Effector CD8-positive, alpha-beta T cell (primary cell): ENCODE results near the gene GNAS-AS1.

Experiments used
- DNase-seq: peaks from one replicate; lab custom pipeline; 2025; lab: John Stamatoyannopoulos, UW

Gene GNAS-AS1

GRCh38 chr20:58884966-58885365 lies 34.3 kb upstream of the GNAS-AS1 start:
- DNase-seq, result no peak

- DNase-seq, result no peak
Observed at GRCh38 chr20:58883241-58883691, 32.6 kb upstream of the GNAS-AS1 start.

- DNase-seq, result no peak
Observed at GRCh38 chr20:58882704-58883089, 32.0 kb upstream of the GNAS-AS1 start.

GRCh38 chr20:58880994-58881752 lies 30.5 kb upstream of the GNAS-AS1 start:
- no peak for DNase-seq

GRCh38 chr20:58880441-58880840 lies 29.7 kb upstream of the GNAS-AS1 start:
- no peak for DNase-seq

DNA sequence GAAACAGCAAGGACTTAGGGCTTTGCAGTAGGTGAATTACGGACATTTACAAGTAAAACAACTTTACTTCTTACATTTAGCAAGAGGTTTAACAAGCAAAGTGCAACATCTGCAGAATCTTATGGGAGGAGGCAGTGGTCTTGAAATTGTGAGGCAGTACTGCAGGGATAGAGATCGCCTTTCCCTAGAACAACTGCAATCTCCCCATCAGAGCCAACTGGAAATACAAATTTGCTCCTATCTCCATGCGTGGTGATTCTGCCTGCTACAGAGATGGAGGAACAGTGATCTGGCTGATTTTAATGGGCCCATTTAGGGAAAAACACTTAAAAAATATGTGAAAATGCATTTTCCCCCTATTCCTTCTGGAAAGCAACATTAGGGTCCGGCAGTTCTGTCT lies 27.7 kb upstream of the GNAS-AS1 start:
- no peak for DNase-seq

DNA sequence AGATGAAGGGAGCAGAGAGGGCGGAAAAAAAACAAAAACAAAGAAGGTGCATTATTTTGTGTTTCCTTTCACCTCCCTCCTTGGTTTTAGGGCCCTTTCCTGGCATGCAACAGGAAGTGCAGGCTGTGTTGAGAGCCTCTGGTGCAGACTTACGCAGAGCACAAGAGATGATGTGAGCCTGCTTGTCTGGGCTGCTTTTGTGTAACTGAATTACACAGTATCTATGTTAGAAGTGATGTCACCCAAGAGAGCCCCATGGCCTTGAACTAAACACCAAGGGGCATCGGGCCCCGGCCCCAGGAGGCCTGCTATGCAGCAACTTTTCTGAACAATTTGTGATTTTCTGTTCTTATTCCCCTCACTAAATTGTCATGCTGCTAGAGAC lies 27.3 kb upstream of the GNAS-AS1 start:
- no peak for DNase-seq

DNA sequence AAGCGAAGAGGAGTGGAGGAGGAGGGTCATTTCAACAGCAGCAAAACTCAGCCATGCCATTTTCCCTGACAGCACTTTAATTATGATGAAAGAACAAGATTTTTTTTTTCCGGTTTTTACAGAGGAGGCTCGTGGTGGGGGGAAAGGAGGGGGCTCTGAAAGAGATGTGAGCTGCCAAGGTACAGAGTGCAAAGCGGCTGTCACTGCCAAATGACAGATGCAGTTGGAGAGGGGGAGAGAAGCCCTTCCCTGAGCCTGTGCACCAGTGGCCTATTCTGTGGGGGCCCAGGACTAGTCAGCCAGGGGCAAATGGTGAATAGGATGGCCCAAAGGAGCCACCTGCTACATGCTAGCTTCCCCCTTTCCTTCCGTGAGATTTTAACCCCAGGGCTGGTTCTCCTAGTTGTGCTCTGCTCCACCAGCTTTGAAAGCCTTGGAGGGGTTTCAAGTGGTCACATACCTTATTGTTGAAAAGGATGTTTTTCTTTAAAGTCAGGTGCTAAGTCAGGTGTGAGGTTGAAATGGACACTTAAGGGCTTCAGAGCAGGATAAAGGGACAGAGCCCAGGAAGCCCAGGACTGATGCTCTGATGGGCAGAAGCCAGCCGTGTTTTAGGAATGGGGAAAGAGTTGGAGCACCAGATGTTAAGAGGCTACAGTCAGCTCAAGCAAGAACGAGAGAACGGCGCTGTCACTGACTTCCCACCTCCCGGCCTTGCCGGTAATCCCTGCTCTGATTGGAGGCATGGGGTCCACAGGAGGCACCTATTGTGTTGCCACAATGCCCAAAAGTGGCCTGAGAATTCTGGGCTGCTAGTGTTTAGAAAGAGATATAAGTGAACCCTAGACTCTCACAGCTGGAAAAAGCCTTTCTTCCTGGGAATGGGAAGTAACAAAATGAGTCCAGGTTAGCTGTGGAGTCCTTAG lies 26.6 kb upstream of the GNAS-AS1 start:
- DNase-seq, result no peak

GRCh38 chr20:58876437-58876836 lies 25.7 kb upstream of the GNAS-AS1 start:
- no peak for DNase-seq

GRCh38 chr20:58875541-58876134 lies 24.9 kb upstream of the GNAS-AS1 start:
- DNase-seq, result no peak

DNA sequence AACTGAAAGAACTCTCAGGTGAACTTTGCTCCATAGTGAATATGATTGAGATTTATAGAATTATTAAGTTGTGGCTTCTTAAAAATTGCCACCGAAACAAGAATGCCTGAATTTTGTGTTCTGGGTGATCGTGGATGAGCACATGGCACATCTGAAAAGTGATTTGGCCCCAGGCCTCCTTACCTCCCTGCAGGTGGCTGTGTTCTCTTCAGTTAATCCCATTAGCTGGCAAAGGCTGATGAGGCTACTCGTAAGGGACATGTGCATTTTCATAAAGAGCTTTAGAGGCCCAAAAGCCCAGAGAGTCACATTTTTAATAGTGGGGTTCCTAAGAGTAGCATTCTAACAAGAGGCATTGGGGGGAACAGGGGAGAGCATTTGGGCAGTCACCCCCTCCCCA lies 24.4 kb upstream of the GNAS-AS1 start:
- no peak for DNase-seq

DNA sequence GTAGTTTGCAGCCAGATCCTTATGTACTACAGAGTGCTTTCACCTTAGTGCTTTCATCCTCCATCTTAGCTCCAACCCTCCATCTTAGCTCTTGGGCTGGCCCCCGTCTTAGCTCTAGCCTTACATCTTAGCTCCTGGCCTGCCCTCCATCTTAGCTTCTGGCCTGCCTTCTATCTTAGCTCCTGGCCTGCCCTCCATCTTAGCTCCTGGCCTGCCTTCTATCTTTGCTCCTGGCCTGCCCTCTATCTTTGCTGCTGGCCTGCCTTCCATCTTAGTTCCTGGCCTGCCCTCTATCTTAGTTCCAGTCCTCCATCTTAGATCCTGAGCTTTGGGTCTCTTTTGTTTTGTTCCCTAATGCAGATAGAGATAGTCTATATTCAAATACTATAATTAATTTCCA lies 23.8 kb upstream of the GNAS-AS1 start:
- no peak for DNase-seq

DNA sequence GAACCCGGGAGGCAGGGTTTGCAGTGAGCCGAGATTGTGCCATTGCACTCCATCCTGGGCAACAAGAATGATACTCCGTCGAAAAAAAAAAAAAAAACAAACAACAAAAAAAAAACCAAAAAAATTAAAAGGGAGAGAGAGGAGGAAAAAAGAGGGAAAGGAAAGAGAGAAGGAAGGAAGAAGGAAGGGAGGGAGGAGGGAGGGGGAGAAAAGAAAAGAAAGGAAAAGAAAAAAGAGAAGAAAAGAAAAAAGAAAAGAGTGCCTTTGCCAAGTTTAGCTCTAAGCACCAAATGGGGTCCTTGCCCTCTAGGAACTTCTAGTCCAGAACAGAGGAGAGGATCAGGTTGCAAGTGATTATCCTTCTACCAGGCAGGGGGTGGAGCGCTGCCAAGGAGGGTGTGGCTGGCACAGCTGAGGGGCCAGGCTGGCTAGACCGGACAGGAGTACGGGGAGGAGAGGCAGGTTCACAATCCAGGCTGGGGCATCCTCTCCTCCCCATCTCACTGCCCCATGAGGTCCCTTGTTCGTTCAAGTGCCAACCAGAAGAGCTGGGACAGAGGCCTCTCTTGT lies 20.9 kb upstream of the GNAS-AS1 start:
- no peak for DNase-seq

DNA sequence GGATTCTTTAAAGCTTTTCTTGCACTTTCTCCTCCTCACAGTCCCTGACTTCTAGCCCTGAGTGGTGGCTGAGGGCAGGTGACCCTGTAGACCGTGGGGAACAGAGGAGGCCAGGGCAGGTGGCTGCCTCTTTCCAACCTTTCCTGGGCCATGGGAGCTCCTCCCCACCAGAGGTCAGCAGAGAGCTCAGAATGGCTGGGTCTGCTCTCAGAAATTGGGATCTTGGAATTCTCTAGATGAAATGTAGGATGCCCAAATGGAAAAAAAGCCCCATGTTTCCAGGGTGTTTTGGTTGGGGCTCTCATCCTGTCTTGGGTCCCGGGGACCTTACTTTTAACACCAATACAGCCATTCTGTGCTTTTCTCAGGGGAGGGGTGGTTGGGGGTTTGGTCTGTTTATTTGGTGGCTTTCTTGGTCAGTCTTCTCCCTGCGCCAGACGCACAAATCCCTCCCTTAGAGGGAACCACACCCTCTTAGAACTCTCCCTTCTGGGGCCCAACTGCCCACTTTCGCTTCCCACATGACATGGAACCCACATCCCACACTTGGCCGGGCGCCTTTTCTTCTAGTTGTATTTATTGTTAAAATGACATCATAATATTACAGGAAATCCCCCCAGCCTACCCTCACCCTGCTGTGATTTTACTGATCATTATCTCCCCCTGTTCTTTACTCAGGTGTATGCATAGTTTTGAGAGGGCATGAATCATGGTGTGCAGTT lies 19.8 kb upstream of the GNAS-AS1 start:
- DNase-seq, result peak; percentile 29

DNA sequence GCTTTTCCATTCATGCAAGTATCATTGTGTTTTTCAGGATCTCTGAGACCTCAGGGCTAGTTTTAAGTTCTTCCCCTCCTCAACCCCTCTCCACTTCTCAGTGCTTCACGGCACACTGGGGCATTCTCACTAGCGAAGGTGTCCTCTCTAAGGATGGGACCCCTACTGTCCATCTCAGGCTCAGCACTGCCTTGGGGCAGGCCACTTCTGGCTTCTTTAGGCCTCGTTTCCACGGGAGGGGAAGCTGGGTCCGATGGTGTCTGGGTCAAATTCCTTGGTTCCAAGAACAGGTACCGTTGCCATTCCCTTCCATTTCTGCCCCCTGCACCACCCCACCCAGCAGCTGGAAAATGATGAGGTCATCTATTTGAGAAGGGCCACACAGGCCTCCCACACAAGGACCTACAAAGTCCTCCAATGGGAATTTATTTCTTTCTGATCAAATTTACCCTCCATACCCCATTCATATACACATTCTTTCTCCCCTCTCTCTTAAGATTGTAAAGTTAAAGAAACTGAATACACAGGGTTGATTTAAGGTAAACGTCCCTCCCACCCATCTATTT lies 19.0 kb upstream of the GNAS-AS1 start:
- DNase-seq, result no peak

DNA sequence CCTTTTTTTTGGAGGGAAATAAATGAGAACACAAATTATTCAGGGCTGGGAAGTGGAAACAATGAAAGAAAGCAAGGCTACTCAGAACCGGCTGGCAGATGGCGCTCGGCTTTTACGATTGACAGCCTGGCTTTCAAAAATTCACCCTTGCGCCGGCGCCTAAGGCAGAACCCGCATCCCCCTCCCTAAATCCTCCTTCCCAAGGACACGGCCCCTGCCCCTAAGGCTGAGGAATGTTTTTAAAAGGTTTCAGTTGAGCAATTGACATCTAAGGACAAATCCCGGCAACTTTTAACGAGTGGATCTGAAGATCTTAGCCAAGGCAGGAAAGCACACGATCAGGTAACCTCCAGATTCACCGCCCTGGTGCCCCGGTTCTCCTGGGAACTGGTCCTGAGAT lies 18.1 kb upstream of the GNAS-AS1 start:
- no peak for DNase-seq

DNA sequence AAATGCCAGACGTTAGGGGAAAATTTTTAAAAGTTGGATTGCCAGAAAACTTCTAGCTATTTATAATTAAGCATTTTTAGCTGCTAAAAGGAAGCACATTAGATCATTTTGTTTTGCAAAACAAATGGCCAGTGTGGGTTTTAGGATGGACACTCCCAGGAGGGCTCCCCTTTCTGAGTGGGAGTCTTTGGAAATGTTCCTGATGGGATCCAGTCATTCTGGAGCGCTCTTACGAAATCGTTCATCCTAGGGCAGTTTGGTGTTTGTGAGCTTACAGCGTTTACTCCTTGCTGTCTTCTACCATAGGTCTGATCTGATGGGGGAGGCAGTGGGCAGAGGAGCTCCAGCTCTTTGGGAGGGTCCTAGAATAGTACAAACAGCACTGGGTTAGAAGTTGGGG lies 16.5 kb upstream of the GNAS-AS1 start:
- no peak for DNase-seq

DNA sequence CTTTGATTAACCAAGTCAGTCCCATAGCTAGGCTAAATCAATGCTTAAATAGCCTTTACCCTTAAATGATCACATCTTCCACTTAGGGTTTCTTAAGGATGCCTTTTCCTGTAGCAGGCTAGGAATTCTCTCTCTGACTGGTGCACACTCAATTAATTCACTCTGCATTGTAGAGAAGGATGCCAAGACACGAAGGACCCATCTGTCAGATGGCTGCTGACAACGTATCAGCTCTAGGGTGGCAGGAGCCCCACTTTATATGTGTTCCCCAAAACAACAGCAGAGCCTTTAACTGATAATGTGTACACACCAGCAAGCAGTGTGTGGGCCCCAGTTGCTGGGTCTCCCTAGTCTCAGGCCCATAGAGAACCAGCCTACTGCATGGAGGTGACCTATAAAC lies 15.1 kb upstream of the GNAS-AS1 start:
- no peak for DNase-seq

DNA sequence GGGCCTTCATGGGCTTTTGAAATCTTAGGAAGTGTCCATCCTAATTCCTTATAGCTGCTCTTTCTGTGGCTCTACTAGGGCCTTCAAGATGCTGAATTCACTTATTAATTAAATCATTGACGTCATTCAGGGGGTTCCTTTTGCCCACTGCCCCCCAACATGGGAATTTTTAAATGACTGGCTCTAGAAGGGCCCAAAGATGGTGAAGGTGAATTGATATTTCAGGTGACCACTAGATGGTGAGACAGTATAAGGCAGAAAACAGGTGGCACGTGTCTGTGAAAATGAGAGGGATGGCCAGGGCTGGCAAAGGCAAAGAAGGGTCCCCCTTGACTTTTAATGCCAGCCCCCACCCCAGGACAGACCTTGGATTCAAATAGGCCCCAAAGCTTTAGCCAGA lies 13.6 kb upstream of the GNAS-AS1 start:
- no peak for DNase-seq

DNA sequence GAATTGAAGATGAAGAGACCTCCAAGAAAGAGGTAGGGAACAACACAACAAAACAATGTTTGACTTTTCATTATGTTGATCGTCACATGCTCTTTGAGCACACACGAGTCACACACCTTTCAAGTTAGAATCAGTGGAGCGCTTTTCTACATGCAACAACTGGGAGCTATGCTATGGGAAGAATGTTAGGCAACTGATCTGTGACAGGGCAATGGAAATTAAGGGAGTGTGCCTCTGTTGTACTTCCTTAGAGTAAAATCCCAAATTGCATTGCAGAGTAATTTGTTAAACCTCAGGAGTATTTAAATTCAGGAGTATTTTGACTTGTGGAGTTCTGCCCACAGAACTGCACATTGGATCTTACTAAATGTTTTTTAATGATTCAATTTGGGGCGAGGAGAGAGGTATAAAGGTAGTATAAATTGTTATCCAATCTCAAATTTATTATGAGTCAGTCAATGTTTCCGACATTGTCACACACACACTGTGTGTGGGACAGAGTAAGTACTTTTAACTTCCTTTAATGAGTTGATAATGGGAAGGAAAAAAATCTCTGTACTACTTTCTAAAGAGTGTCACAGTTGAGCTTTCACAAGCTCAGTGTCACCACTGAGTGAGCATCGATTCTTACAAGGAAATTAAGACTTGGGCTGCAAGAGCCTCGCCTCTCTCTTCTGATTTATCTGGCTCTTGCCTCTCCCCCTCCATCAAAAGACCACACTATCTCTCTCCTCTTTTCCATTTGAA lies 12.5 kb upstream of the GNAS-AS1 start:
- no peak for DNase-seq
